ENCODE data around the gene C6orf136.

DNA sequence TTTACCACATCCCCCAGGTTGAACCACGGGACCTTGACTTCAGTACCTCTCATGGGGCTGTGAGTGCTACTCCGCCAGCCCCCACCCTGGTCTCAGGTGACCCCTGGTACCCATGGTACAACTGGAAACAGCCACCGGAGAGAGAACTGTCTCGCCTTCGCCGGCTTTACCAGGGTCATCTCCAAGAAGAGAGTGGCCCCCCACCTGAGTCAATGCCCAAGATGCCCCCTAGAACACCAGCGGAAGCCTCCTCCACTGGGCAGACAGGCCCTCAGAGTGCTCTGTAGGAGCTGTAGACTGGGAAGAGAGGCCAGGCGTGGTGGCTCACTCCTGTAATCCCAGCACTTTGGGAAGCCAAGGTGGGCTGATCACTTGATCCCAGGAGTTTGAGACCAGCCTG lies 21.4 kb upstream of the C6orf136 start:
- TF ChIP-seq POLR2A (IDR thresholded peaks at IDR 0.05), result no peak
- TF ChIP-seq, protein P1, sequence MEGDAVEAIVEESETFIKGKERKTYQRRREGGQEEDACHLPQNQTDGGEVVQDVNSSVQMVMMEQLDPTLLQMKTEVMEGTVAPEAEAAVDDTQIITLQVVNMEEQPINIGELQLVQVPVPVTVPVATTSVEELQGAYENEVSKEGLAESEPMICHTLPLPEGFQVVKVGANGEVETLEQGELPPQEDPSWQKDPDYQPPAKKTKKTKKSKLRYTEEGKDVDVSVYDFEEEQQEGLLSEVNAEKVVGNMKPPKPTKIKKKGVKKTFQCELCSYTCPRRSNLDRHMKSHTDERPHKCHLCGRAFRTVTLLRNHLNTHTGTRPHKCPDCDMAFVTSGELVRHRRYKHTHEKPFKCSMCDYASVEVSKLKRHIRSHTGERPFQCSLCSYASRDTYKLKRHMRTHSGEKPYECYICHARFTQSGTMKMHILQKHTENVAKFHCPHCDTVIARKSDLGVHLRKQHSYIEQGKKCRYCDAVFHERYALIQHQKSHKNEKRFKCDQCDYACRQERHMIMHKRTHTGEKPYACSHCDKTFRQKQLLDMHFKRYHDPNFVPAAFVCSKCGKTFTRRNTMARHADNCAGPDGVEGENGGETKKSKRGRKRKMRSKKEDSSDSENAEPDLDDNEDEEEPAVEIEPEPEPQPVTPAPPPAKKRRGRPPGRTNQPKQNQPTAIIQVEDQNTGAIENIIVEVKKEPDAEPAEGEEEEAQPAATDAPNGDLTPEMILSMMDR (IDR thresholded peaks at IDR 0.05), result no peak

All from adrenal gland (tissue), 5 donors.